Measurements from ENCODE around the gene CHST11.

CHST11 gene

GRCh38 chr12:104721039-104721405 lies 264.3 kb downstream of the CHST11 start:
- DNase-seq (ENCODE audit: low read depth) = no peak

- no peak for DNase-seq (ENCODE audit: low read depth)
Observed at GRCh38 chr12:104721936-104722335, 265.2 kb downstream of the CHST11 start.

- DNase-seq (ENCODE audit: low read depth) = no peak
Observed at GRCh38 chr12:104722601-104723534, 266.1 kb downstream of the CHST11 start.

GRCh38 chr12:104723895-104724294 lies 267.1 kb downstream of the CHST11 start:
- DNase-seq (ENCODE audit: low read depth) = no peak

GRCh38 chr12:104724992-104725585 lies 268.3 kb downstream of the CHST11 start:
- no peak for DNase-seq (ENCODE audit: low read depth)

GRCh38 chr12:104725610-104726009 lies 268.9 kb downstream of the CHST11 start:
- no peak for DNase-seq (ENCODE audit: low read depth)

- DNase-seq (ENCODE audit: low read depth) = no peak
Observed at GRCh38 chr12:104727726-104728465, 271.1 kb downstream of the CHST11 start.

- DNase-seq (ENCODE audit: low read depth) = no peak
Observed at GRCh38 chr12:104729091-104729490, 272.3 kb downstream of the CHST11 start.

- no peak for DNase-seq (ENCODE audit: low read depth)
Observed at GRCh38 chr12:104729610-104730446, 273.1 kb downstream of the CHST11 start.

- DNase-seq (ENCODE audit: low read depth) = no peak
Observed at GRCh38 chr12:104730763-104731162, 274.0 kb downstream of the CHST11 start.

- no peak for DNase-seq (ENCODE audit: low read depth)
Observed at GRCh38 chr12:104733717-104734175, 277.0 kb downstream of the CHST11 start.

- DNase-seq (ENCODE audit: low read depth) = no peak
Observed at GRCh38 chr12:104734541-104735095, 277.9 kb downstream of the CHST11 start.

GRCh38 chr12:104735801-104736200 lies 279.1 kb downstream of the CHST11 start:
- no peak for DNase-seq (ENCODE audit: low read depth)

- no peak for DNase-seq (ENCODE audit: low read depth)
Observed at GRCh38 chr12:104736307-104736706, 279.6 kb downstream of the CHST11 start.

- no peak for DNase-seq (ENCODE audit: low read depth)
Observed at GRCh38 chr12:104737113-104737512, 280.4 kb downstream of the CHST11 start.

- DNase-seq (ENCODE audit: low read depth) = no peak
Observed at GRCh38 chr12:104737791-104738301, 281.1 kb downstream of the CHST11 start.

- no peak for DNase-seq (ENCODE audit: low read depth)
Observed at GRCh38 chr12:104738331-104738730, 281.6 kb downstream of the CHST11 start.

GRCh38 chr12:104738776-104739642 lies 282.3 kb downstream of the CHST11 start:
- DNase-seq (ENCODE audit: low read depth) = no peak

GRCh38 chr12:104740668-104741067 lies 283.9 kb downstream of the CHST11 start:
- no peak for DNase-seq (ENCODE audit: low read depth)

GRCh38 chr12:104741077-104741476 lies 284.3 kb downstream of the CHST11 start:
- no peak for DNase-seq (ENCODE audit: low read depth)
